PFSK-1 (cell line): Measurements from ENCODE around the gene CNKSR2. TPM values are rescaled to one million over a fixed set of nuclear protein-coding genes. Genes with fewer than 3 reads are reported as not detected.

Experiments
- FOXP2 ChIP-seq: optimal IDR thresholded peaks from 2 replicates; pipeline ENCODE3; 2011; ENCODE audit warnings: borderline replicate concordance, control low read depth, inconsistent platforms; ENCODE audit not compliant: insufficient read depth; ENCODE audit errors: extremely low read length, extremely low read depth
- POLR2AphosphoS5 ChIP-seq: IDR thresholded peaks from 2 replicates; pipeline ENCODE4 v1.6.1; 2012; ENCODE audit warnings: low read depth, mild to moderate bottlenecking, control low read depth, low read length, moderate library complexity
- REST ChIP-seq, 2 experiments: IDR thresholded peaks; 2 replicates each; pipeline versions ENCODE4 v1.6.1 to v1.8.0; 2011 to 2012; ENCODE audit warnings: low read depth in 2 of 2, low read length in 2 of 2, control low read depth in 1 of 2, inconsistent platforms in 1 of 2, mild to moderate bottlenecking in 1 of 2, moderate library complexity in 1 of 2; ENCODE audit not compliant: insufficient read depth in 1 of 2
- SIN3A ChIP-seq: IDR thresholded peaks from 2 replicates; pipeline ENCODE4 v1.6.1; 2012; ENCODE audit warnings: mild to moderate bottlenecking, low read length, moderate library complexity, borderline replicate concordance; ENCODE audit not compliant: insufficient read depth
- TAF1 ChIP-seq: IDR thresholded peaks from 2 replicates; pipeline ENCODE4 v1.6.1; 2012; ENCODE audit warnings: low read length, control low read depth, borderline replicate concordance; ENCODE audit not compliant: insufficient read depth
- polyA plus RNA-seq: library from polyadenylated mRNA; unstranded; fragments of >200 nt; gene quantifications from one replicate; pipeline ENCODE4 v1.2.1, GENCODE V29; 2012; ENCODE audit warnings: low read depth, missing spikeins; ENCODE audit not compliant: insufficient read length

Gene CNKSR2
- 0.18 TPM for polyA plus RNA-seq

GRCh38 chrX:21374163-21374993 is at the start of gene CNKSR2:
CNKSR2 (plus strand) TSS chrX:21374418; CDS start chrX:21374898, 480 bp downstream.
- TF ChIP-seq SIN3A = no peak
- TF ChIP-seq TAF1 = no peak
- TF ChIP-seq FOXP2 = no peak
- no peak for TF ChIP-seq REST (IDR thresholded peaks at IDR 0.05; ENCODE audit: insufficient read depth in 1 of 2, low read depth in 2 of 2, low read length in 2 of 2)
- no peak for TF ChIP-seq POLR2AphosphoS5

DNA sequence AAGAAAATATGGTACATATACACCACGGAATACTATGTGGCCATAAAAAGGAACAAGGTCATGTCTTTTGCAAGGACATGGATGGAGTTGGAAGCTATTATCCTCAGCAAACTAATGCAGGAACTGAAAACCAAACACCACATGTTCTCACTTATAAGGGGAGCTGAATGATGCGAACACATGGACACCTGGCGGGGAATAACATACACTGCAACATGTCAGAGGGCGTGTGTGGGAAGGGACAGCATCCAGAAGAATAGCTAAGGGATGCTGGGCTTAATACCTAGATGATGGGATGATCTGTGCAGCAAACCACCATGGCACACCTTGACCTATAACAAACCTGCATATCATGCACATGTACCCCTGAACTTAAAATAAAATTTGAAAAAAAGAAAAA is 19.5 kb upstream of the CNKSR2 start:
- no peak for TF ChIP-seq FOXP2
- TF ChIP-seq TAF1 = no peak
- TF ChIP-seq POLR2AphosphoS5 = no peak
- TF ChIP-seq SIN3A = no peak
- TF ChIP-seq REST (IDR thresholded peaks at IDR 0.05; ENCODE audit: insufficient read depth in 1 of 2, low read depth in 2 of 2, low read length in 2 of 2) = no peak

- no peak for TF ChIP-seq TAF1
- no peak for TF ChIP-seq SIN3A
- no peak for TF ChIP-seq FOXP2
- TF ChIP-seq POLR2AphosphoS5 = no peak
- TF ChIP-seq REST (IDR thresholded peaks at IDR 0.05; ENCODE audit: insufficient read depth in 1 of 2, low read depth in 2 of 2, low read length in 2 of 2) = no peak
Observed at GRCh38 chrX:21355831-21356230, 18.4 kb upstream of the CNKSR2 start.

DNA sequence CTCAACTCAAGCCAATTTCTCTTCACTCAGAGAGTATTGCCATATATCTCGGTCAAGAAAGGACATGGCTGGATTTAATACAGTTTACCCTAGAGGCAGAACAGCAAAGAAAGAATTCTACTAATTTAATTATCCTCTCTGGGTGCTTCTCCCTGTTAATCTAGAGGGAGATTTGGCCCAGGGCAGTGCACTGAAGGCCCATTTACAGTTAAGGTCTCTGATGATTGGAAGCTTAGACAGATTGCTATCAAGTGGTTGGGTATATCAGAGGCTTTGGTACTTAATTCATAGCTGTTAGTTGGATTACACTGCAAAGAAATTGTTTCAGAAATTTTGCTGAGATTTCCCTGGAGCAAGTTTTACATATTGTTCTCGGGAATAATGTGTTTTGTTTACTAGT is 4.6 kb upstream of the CNKSR2 start:
- TF ChIP-seq SIN3A = no peak
- TF ChIP-seq REST (IDR thresholded peaks at IDR 0.05; ENCODE audit: insufficient read depth in 1 of 2, low read depth in 2 of 2, low read length in 2 of 2) = no peak
- TF ChIP-seq POLR2AphosphoS5 = no peak
- no peak for TF ChIP-seq FOXP2
- no peak for TF ChIP-seq TAF1
